WTC11 (cell line): ENCODE results near the gene CTIF. TPM values are rescaled to one million over a fixed set of nuclear protein-coding genes. Genes with fewer than 3 reads are reported as not detected.

Experiments used
- ATAC-seq: fragments of 200-7000 bp; cut with Tn5 transposase; 2 replicates; pipeline ENCODE4 v1.10.0; 2021; ENCODE audit warnings: mild to moderate bottlenecking, moderate library complexity
- CTCF ChIA-PET: fragments of 300-600 bp; sonication (Branson Sonifier 250); formaldehyde crosslinking; loops from one replicate; lab custom pipeline; 2021; ENCODE audit warnings: antibody characterized with exemption; lab: Charles Lee
- POLR2A ChIA-PET: fragments of 350-600 bp; sonication (Branson Sonifier 250); formaldehyde crosslinking; loops from one replicate; lab custom pipeline; 2021; ENCODE audit warnings: antibody characterized with exemption; lab: Charles Lee
- DNase-seq: peaks from one replicate; pipeline ENCODE4 v3.0.0; 2021; ENCODE audit warnings: low spot score
- H3K27ac Mint-ChIP-seq: 2 replicates; pipeline ENCODE4 v1.8.0; 2021; ENCODE audit warnings: mixed read lengths
- H3K27me3 Mint-ChIP-seq: 2 replicates; pipeline ENCODE4 v1.8.0; 2021; ENCODE audit warnings: low read depth, mild to moderate bottlenecking, moderate library complexity, mixed read lengths
- H3K36me3 Mint-ChIP-seq: 2 replicates; pipeline ENCODE4 v1.8.0; 2021; ENCODE audit warnings: mixed read lengths
- H3K4me1 Mint-ChIP-seq: 2 replicates; pipeline ENCODE4 v1.8.0; 2022; ENCODE audit warnings: mixed read lengths
- H3K4me3 Mint-ChIP-seq: 2 replicates; pipeline ENCODE4 v1.8.0; 2021; ENCODE audit warnings: mild to moderate bottlenecking, moderate library complexity, mixed read lengths
- H3K9me3 Mint-ChIP-seq: 2 replicates; pipeline ENCODE4 v1.8.0; 2021; ENCODE audit warnings: mixed read lengths
- CBFB ChIP-seq: sonication (generic); formaldehyde crosslinking; IDR thresholded peaks from 2 replicates; pipeline ENCODE4 v1.8.1; 2022; ENCODE audit warnings: mild to moderate bottlenecking, low read depth, missing genetic modification reagents
- CDX4 ChIP-seq: fragments of 250-450 bp; sonication (Bioruptor Pico); IDR thresholded peaks from 2 replicates; pipeline ENCODE4 v1.9.0; 2021; ENCODE audit warnings: moderate library complexity, mild to moderate bottlenecking, inconsistent platforms, borderline replicate concordance
- E2F5 ChIP-seq: sonication (generic); formaldehyde crosslinking; IDR thresholded peaks from 2 replicates; pipeline ENCODE4 v1.8.1; 2022; ENCODE audit warnings: mild to moderate bottlenecking, moderate library complexity, missing genetic modification reagents
- ESRRA ChIP-seq: sonication (generic); formaldehyde crosslinking; IDR thresholded peaks from 2 replicates; pipeline ENCODE4 v1.8.1; 2022; ENCODE audit warnings: mild to moderate bottlenecking, missing genetic modification reagents, borderline replicate concordance
- FOXK1 ChIP-seq: sonication (generic); formaldehyde crosslinking; IDR thresholded peaks from 2 replicates; pipeline ENCODE4 v1.8.0; 2022; ENCODE audit warnings: mild to moderate bottlenecking, moderate library complexity, missing genetic modification reagents
- FOXP4 ChIP-seq: sonication (generic); formaldehyde crosslinking; IDR thresholded peaks from 2 replicates; pipeline ENCODE4 v1.8.0; 2022; ENCODE audit warnings: mild to moderate bottlenecking, missing genetic modification reagents
- GTF2I ChIP-seq: fragments of 250-450 bp; sonication (Bioruptor Pico); conservative IDR thresholded peaks from 2 replicates; pipeline ENCODE4 v1.4.0; 2021; ENCODE audit warnings: mild to moderate bottlenecking
- JAZF1 ChIP-seq: fragments of 250-450 bp; sonication (Bioruptor Pico); IDR thresholded peaks from 2 replicates; pipeline ENCODE4 v1.9.0; 2021; ENCODE audit warnings: moderate library complexity, mild to moderate bottlenecking, inconsistent platforms
- MAX ChIP-seq: sonication (generic); formaldehyde crosslinking; IDR thresholded peaks from 2 replicates; pipeline ENCODE4 v1.8.0; 2022; ENCODE audit warnings: mild to moderate bottlenecking, missing genetic modification reagents
- NR2C2 ChIP-seq: sonication (generic); formaldehyde crosslinking; IDR thresholded peaks from 2 replicates; pipeline ENCODE4 v1.8.0; 2022; ENCODE audit warnings: mild to moderate bottlenecking, missing genetic modification reagents
- NR3C1 ChIP-seq: sonication (generic); formaldehyde crosslinking; conservative IDR thresholded peaks from 2 replicates; pipeline ENCODE4 v1.8.1; 2023; ENCODE audit warnings: low read depth, mild to moderate bottlenecking, missing genetic modification reagents
- RELA ChIP-seq: sonication (generic); formaldehyde crosslinking; IDR thresholded peaks from 2 replicates; pipeline ENCODE4 v1.8.1; 2022; ENCODE audit warnings: missing genetic modification reagents, mild to moderate bottlenecking, borderline replicate concordance
- TEAD1 ChIP-seq: sonication (generic); formaldehyde crosslinking; IDR thresholded peaks from 2 replicates; pipeline ENCODE4 v1.8.0; 2022; ENCODE audit warnings: mild to moderate bottlenecking, missing genetic modification reagents
- USF1 ChIP-seq: sonication (generic); formaldehyde crosslinking; IDR thresholded peaks from 2 replicates; pipeline ENCODE4 v1.8.0; 2022; ENCODE audit warnings: mild to moderate bottlenecking, missing genetic modification reagents
- ZBTB21 ChIP-seq: sonication (generic); formaldehyde crosslinking; IDR thresholded peaks from 2 replicates; pipeline ENCODE4 v1.8.1; 2023; ENCODE audit warnings: mild to moderate bottlenecking, missing genetic modification reagents, borderline replicate concordance
- ZNF121 ChIP-seq: sonication (generic); formaldehyde crosslinking; IDR thresholded peaks from 2 replicates; pipeline ENCODE4 v1.8.0; 2023; ENCODE audit warnings: missing genetic modification reagents
- ZNF281 ChIP-seq: sonication (generic); formaldehyde crosslinking; IDR thresholded peaks from 2 replicates; pipeline ENCODE4 v1.8.0; 2023; ENCODE audit warnings: mild to moderate bottlenecking, missing genetic modification reagents
- ZSCAN18 ChIP-seq: fragments of 250-450 bp; sonication (Bioruptor Pico); IDR thresholded peaks from 2 replicates; pipeline ENCODE4 v2.1.2; 2022; ENCODE audit warnings: mild to moderate bottlenecking, moderate library complexity
- total RNA-seq: library from RNA; stranded (reverse); gene quantifications from 3 replicates; pipeline ENCODE4 v1.2.3, GENCODE V29; 2021

CTIF gene
- total RNA-seq, 1 experiment from 2014 or later = 28.5 TPM

- TF ChIP-seq TEAD1 (CRISPR knock-in tag) = no peak
- no peak for TF ChIP-seq GTF2I (CRISPR knock-in tag)
- no peak for TF ChIP-seq USF1 (CRISPR knock-in tag)
- TF ChIP-seq MAX (CRISPR knock-in tag) = no peak
Observed at GRCh38 chr18:48836231-48836805, 297.5 kb downstream of the CTIF start (continued).

GRCh38 chr18:48836806-48837615, 298.2 kb downstream of the CTIF start:
- Mint-ChIP-seq H3K9me3 (no peaks in the 10 kb centered on the region), H3K36me3 (no peaks in the 10 kb centered on the region), H3K4me1 (peaks cover 46% of the 10 kb centered on the region), H3K4me3 (no peak overlapping the region), H3K27me3 (no peaks in the 10 kb centered on the region), H3K27ac (no peak overlapping the region)
- DNase-seq = peak; percentile 8
- TF ChIP-seq ZNF121 (no peak), ZBTB21 (no peak), E2F5 (CRISPR knock-in tag) (no peak), FOXP4 (CRISPR knock-in tag) (no peak), ZNF281 (CRISPR knock-in tag) (no peak), CBFB (CRISPR knock-in tag) (no peak), ESRRA (CRISPR knock-in tag) (no peak), NR2C2 (CRISPR knock-in tag) (no peak), ZSCAN18 (CRISPR knock-in tag) (no peak), RELA (no peak), JAZF1 (CRISPR knock-in tag) (no peak), CDX4 (CRISPR knock-in tag) (no peak), NR3C1 (CRISPR knock-in tag) (no peak), FOXK1 (CRISPR knock-in tag) (no peak)
- CTCF ChIA-PET = no interaction called here
- POLR2A ChIA-PET = no interaction called here
- no peak for ATAC-seq
